K562 (cell line): ENCODE data around the gene LHPP. TPM values are rescaled to one million over a fixed set of nuclear protein-coding genes. Genes with fewer than 3 reads are reported as not detected.
A peak's percentile ranks its signal among the peaks of the same experiment; 100 is the strongest.

ENCODE experiments used
- ATAC-seq: fragments of 200-7000 bp; cut with Tn5 transposase; 3 replicates; pipeline ENCODE4 v1.9.1; 2020; ENCODE audit warnings: moderate library complexity
- BruUV-seq: library from RNA; stranded (reverse); fragments of 400-500 nt; replicated peaks from 2 replicates; lab custom pipeline; 2021; lab: Mats Ljungman, UMichigan
- CTCF ChIA-PET: fragments of 300-600 bp; formaldehyde crosslinking; extraction: SDS; loops from one replicate; lab custom pipeline; 2021; ENCODE audit warnings: low intra/inter-chr PET ratio; lab: Yijun Ruan, JAX
- POLR2A ChIA-PET: fragments of 300-600, 350-650 bp; sonication (Branson Sonifier 250); formaldehyde crosslinking; extraction: SDS; loops from one replicate; lab custom pipeline; 2021; ENCODE audit warnings: antibody characterized with exemption, inconsistent platforms; lab: Yijun Ruan, JAX
- DNase-seq, 4 experiments: peaks; one replicate each; pipeline versions ENCODE4 v3.0.0 to v3.0.0-alpha.2; 2011 to 2018; ENCODE audit warnings: low spot score in 3 of 4, mixed read lengths in 3 of 4; ENCODE audit errors: extremely low read depth in 1 of 4
- FAIRE-seq: peaks from 2 replicates; lab custom pipeline; 2011; peaks lifted over from hg19 to GRCh38; lab: Jason Lieb, UNC
- H2AFZ ChIP-seq: 2 replicates; pipeline ENCODE4 v1.6.0; 2011; ENCODE audit warnings: low read depth, low read length, control low read depth, inconsistent platforms
- H3K27ac ChIP-seq: fragments of 200-600 bp; 3 replicates; pipeline ENCODE4 v1.8.0; 2011; ENCODE audit warnings: low read depth, mild to moderate bottlenecking, control low read depth, inconsistent platforms, low read length, moderate library complexity, mixed read lengths; ENCODE audit errors: extremely low read depth
- H3K27me3 ChIP-seq, 2 experiments: fragments of 300-600 bp in 1 of 2; 2 replicates in 1 of 2; 3 replicates in 1 of 2; pipeline versions ENCODE4 v1.6.0 to v1.8.0; 2011; ENCODE audit warnings: inconsistent platforms in 2 of 2, low read length in 2 of 2, mild to moderate bottlenecking in 1 of 2, mixed read lengths in 1 of 2, moderate library complexity in 1 of 2; ENCODE audit not compliant: control insufficient read depth in 2 of 2, insufficient read depth in 2 of 2
- H3K36me3 ChIP-seq: fragments of 300-600 bp; 3 replicates; pipeline ENCODE4 v1.8.0; 2011; ENCODE audit warnings: mild to moderate bottlenecking, low read length, inconsistent platforms; ENCODE audit not compliant: control insufficient read depth, insufficient read depth
- H3K4me1 ChIP-seq, 2 experiments: fragments of 200-600 bp in 1 of 2; replicated peaks in 1 of 2; 2 replicates in 1 of 2; 3 replicates in 1 of 2; pipeline versions ENCODE4 v1.5.1 to v1.8.0; 2011; ENCODE audit warnings: inconsistent platforms in 2 of 2, low read length in 2 of 2, mild to moderate bottlenecking in 1 of 2, mixed read lengths in 1 of 2, moderate library complexity in 1 of 2; ENCODE audit not compliant: control insufficient read depth in 2 of 2, insufficient read depth in 2 of 2
- H3K4me2 ChIP-seq: 2 replicates; pipeline ENCODE4 v1.6.1; 2011; ENCODE audit warnings: low read length, control low read depth, inconsistent platforms, mixed read lengths; ENCODE audit not compliant: insufficient read depth
- H3K4me3 ChIP-seq: fragments of 200-600 bp; sonication (generic), shearing (Covaris generic); 2 replicates; pipeline ENCODE4 v1.5.1; 2016; ENCODE audit warnings: control low read depth, inconsistent platforms
- H3K79me2 ChIP-seq: fragments of 200-600 bp; 3 replicates; pipeline ENCODE4 v1.8.0; 2011; ENCODE audit warnings: low read length, inconsistent platforms; ENCODE audit not compliant: control insufficient read depth, insufficient read depth
- H3K9ac ChIP-seq, 2 experiments: 2 replicates each; pipeline versions ENCODE4 v1.6.0 to v1.6.1; 2011; ENCODE audit warnings: low read depth in 2 of 2, low read length in 2 of 2, control low read depth in 1 of 2, inconsistent platforms in 1 of 2, mild to moderate bottlenecking in 1 of 2, mixed read lengths in 1 of 2; ENCODE audit not compliant: insufficient read depth in 1 of 2
- H3K9me1 ChIP-seq: one replicate; pipeline ENCODE4 v1.6.0; 2011; ENCODE audit warnings: inconsistent platforms, mild to moderate bottlenecking, low read length, moderate library complexity; ENCODE audit not compliant: control insufficient read depth, insufficient read depth
- H3K9me3 ChIP-seq: replicated peaks from 2 replicates; pipeline ENCODE4 v1.5.1; 2011; ENCODE audit warnings: low read depth, low read length, inconsistent platforms; ENCODE audit not compliant: control insufficient read depth, insufficient read depth
- H4K20me1 ChIP-seq: replicated peaks from 2 replicates; pipeline ENCODE4 v1.6.1; 2011; ENCODE audit warnings: low read length, inconsistent platforms, mixed read lengths; ENCODE audit not compliant: control insufficient read depth, insufficient read depth
- CC2D1A ChIP-seq: fragments of 450-650 bp; IDR thresholded peaks from 2 replicates; pipeline ENCODE4 v1.6.1; 2017; ENCODE audit warnings: mild to moderate bottlenecking
- CHD1 ChIP-seq: fragments of 200-600 bp; sonication (generic); IDR thresholded peaks from one replicate; pipeline ENCODE4 v1.6.1; 2012; ENCODE audit warnings: mild to moderate bottlenecking, moderate library complexity, low read length, inconsistent platforms
- CHD2 ChIP-seq: IDR thresholded peaks from 2 replicates; pipeline ENCODE4 v1.6.1; 2011; ENCODE audit warnings: low read depth, low read length
- ESRRA ChIP-seq: fragments of 450-650 bp; IDR thresholded peaks from 2 replicates; pipeline ENCODE4 v1.6.1; 2014; ENCODE audit warnings: low read depth, mild to moderate bottlenecking, moderate library complexity, borderline replicate concordance
- ESRRB ChIP-seq: fragments of 250-450 bp; sonication (Bioruptor Pico); IDR thresholded peaks from 2 replicates; pipeline ENCODE4 v1.5.0; 2020; ENCODE audit warnings: mild to moderate bottlenecking, moderate library complexity, borderline replicate concordance
- HSF4 ChIP-seq: fragments of 250-450 bp; sonication (Bioruptor Pico); IDR thresholded peaks from 2 replicates; pipeline ENCODE4 v2.1.2; 2022; ENCODE audit warnings: mild to moderate bottlenecking, moderate library complexity, borderline replicate concordance
- LCOR ChIP-seq: sonication (generic); formaldehyde crosslinking; IDR thresholded peaks from 2 replicates; pipeline ENCODE4 v1.8.0; 2022; ENCODE audit warnings: mild to moderate bottlenecking, missing genetic modification reagents
- MTF1 ChIP-seq: fragments of 250-450 bp; sonication (Bioruptor Pico); IDR thresholded peaks from 2 replicates; pipeline ENCODE4 v1.9.0; 2021; ENCODE audit warnings: moderate library complexity, mild to moderate bottlenecking, inconsistent platforms, borderline replicate concordance
- PML ChIP-seq: IDR thresholded peaks from 2 replicates; pipeline ENCODE4 v1.6.1; 2012; ENCODE audit warnings: low read length, inconsistent platforms
- PPARD ChIP-seq: fragments of 250-450 bp; sonication (Bioruptor Pico); IDR thresholded peaks from 2 replicates; pipeline ENCODE4 v1.8.0; 2022; ENCODE audit warnings: inconsistent platforms, mild to moderate bottlenecking, moderate library complexity
- TBL1XR1 ChIP-seq, 2 experiments: IDR thresholded peaks; 2 replicates each; pipeline ENCODE4 v1.6.1; 2012; ENCODE audit warnings: improper control_type of control experiment in 2 of 2, low read length in 2 of 2, mild to moderate bottlenecking in 1 of 2
- TEAD4 ChIP-seq, 2 experiments: sonication (generic) in 1 of 2; formaldehyde crosslinking in 1 of 2; IDR thresholded peaks; 2 replicates each; pipeline versions ENCODE4 v1.6.1 to v1.8.0; 2012 to 2022; ENCODE audit warnings: borderline replicate concordance in 1 of 2, inconsistent platforms in 1 of 2, low read length in 1 of 2, mild to moderate bottlenecking in 1 of 2, missing genetic modification reagents in 1 of 2
- TSC22D4 ChIP-seq: fragments of 450-650 bp; IDR thresholded peaks from 2 replicates; pipeline ENCODE4 v1.6.1; 2016; ENCODE audit warnings: missing genetic modification characterization, missing biosample characterization, control low read depth
- ZNF23 ChIP-seq: fragments of 250-450 bp; sonication (Bioruptor Pico); IDR thresholded peaks from 2 replicates; pipeline ENCODE4 v1.4.0; 2020; ENCODE audit warnings: mild to moderate bottlenecking
- ZNF408 ChIP-seq: fragments of 250-450 bp; sonication (Bioruptor Pico); IDR thresholded peaks from 2 replicates; pipeline ENCODE4 v1.4.0; 2020; ENCODE audit warnings: low read depth, mild to moderate bottlenecking, moderate library complexity
- ZNF780A ChIP-seq: fragments of 250-450 bp; sonication (Bioruptor Pico); IDR thresholded peaks from 2 replicates; pipeline ENCODE4 v1.5.0; 2021; ENCODE audit warnings: mild to moderate bottlenecking
- WGBS: fragments of 100-300 bp; shearing (Covaris generic); methylation state at CpG from one replicate; pipeline ENCODE4 v1.1.6; 2016; ENCODE audit warnings: low coverage, mixed read lengths; ENCODE audit not compliant: insufficient coverage; ENCODE audit errors: missing lambda C conversion rate; 5-methylcytosine and 5-hydroxymethylcytosine counted together
- in situ Hi-C: fragments of 300-500 bp; cut with MboI; formaldehyde crosslinking; loops from 4 replicates; pipeline ENCODE4 v1.15.0; 2018; ENCODE audit warnings: inconsistent platforms, mixed read lengths
- intact Hi-C: fragments of 100-400 bp; cut with micrococcal nuclease; formaldehyde crosslinking; loops from 2 replicates; pipeline ENCODE4 v1.14.2; 2022
- polyA plus RNA-seq, 8 experiments: library from polyadenylated mRNA; depleted of rRNA in 4 of 8; stranded (reverse) in 5 of 8; unstranded in 3 of 8; fragments of >200 nt; fragmentation: Nextera tagmentation in 2 of 8; fragmentation: Illumina TruSeq in 1 of 8; extraction: Ambion mirVana in 2 of 8; extraction: Trizol in 1 of 8; gene quantifications; 2 replicates each; pipeline versions ENCODE4 v1.2.1 to v1.2.3, GENCODE V29; 2011 to 2014; ENCODE audit warnings: inconsistent platforms in 1 of 8, missing spikeins in 1 of 8
- total RNA-seq, 7 experiments: library from RNA; depleted of rRNA in 6 of 7; stranded (reverse); fragments of >200 nt in 6 of 7; fragmentation: Illumina TruSeq in 2 of 7; extraction: Trizol in 2 of 7; gene quantifications; 2 replicates each; pipeline versions ENCODE4 v1.2.1 to v1.2.3, GENCODE V29; 2011 to 2021; ENCODE audit warnings: low replicate concordance in 1 of 7
- TF ChIP-seq, protein P1 (sequence below): fragments of 450-650 bp; formaldehyde crosslinking; IDR thresholded peaks from 2 replicates; pipeline ENCODE4 v1.4.0; 2022; ENCODE audit warnings: missing genetic modification characterization
- TF ChIP-seq, protein P2 (sequence below): fragments of 250-450 bp; sonication (Bioruptor Pico); IDR thresholded peaks from 2 replicates; pipeline ENCODE4 v1.8.0; 2022; ENCODE audit warnings: moderate library complexity, mild to moderate bottlenecking, inconsistent platforms
- TF ChIP-seq, protein P3 (sequence below): sonication (generic); formaldehyde crosslinking; IDR thresholded peaks from 2 replicates; pipeline ENCODE4 v1.5.0; 2020; ENCODE audit warnings: missing genetic modification reagents

The LHPP gene
- total and polyA plus RNA-seq, 9 of the 15 experiments (the other 6 are each of a cell fraction or from before 2014, with no cell fraction given): 0.34 to 7.4 (median 3.0) TPM

DNA sequence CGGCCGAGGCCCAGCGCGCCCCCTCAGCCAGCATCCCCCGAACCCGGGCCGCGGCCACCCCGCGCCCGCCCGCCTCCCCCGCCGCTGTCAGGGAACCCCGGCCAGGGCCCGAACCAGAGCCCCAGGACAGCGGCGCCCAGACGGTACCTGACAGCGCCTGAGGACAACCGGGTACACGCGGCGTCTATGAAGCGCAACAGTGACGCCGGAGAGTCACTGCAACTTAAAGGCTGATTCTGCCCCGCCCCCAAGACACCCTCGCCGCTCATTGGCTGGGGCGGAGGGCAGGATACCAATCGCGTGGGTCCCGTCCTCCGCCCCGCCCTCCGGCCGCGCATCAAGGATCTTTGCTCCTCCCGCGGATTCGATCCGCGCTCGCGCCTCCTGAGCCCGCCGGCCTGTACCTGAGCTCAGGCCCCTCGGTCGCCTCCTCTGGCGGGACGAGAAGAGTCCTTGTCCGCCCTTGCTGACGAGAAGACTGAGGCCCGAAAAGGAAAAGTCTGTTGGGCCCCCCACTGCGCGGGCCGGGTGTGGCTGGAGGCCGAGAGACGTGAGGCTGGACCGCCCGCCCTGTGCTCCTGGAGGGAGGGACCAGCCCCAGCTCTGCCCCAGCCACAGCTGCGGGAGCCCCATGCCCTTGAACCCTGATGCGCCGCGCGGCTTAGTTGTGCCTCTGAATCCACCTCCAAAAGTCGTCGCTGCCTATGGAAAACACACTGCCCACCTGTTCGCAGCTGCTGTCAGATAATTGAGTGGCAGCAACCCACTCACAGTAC lies 42.7 kb upstream of the LHPP start, which contains the start of gene OAT:
Gene OAT, minus strand, starts transcription at position 198 of the 776 bp plus-strand sequence. CDS start 6,752 bp downstream, outside the sequence.
- peaks cover 14% of the 10 kb centered on the region; the same call in 1 of the 2 replicates for H4K20me1 ChIP-seq
- peak within 1 kb of the TSS; percentile 77 for H3K4me2 ChIP-seq
- peaks cover 37 to 38% of the 10 kb centered on the region in 2 experiments for H3K4me1 ChIP-seq
- no peaks in the 10 kb centered on the region for H3K27me3 ChIP-seq
- ATAC-seq: peak; percentile 86
- peak within 1 kb of the TSS; percentile 69 for H3K4me3 ChIP-seq
- BruUV-seq: no TSS peak
- H3K9me1 ChIP-seq: no peaks in the 10 kb centered on the region
- ChIA-PET POLR2A (interaction anchor here (0.6 to 1.5 kb wide), 11 partner anchors 12 to 291 kb away, joined by 3 to 10 read pairs (median 3); no protein-coding TSS in a partner anchor), CTCF (no interaction called here)
- H3K9me3 ChIP-seq: no peaks in the 10 kb centered on the region
- peak within 1 kb of the TSS; percentile 75 for H3K27ac ChIP-seq
- H3K9ac ChIP-seq: peak within 1 kb of the TSS; percentile 63 to 91
- in situ Hi-C loops: no loop called here
- peaks cover 16% of the 10 kb centered on the region for H3K36me3 ChIP-seq
- FAIRE-seq: peak; percentile 79
- H2AFZ ChIP-seq: peak within 1 kb of the TSS; percentile 79
- under 1% methylated on average over 32 of the region's 70 CpGs for WGBS
- DNase-seq: peak; percentile 90 to 97 (median 93)
- peaks cover 49% of the 10 kb centered on the region for H3K79me2 ChIP-seq
- intact Hi-C loops: loop anchor here (5.0 kb wide), 1 partner anchor 48 kb away; no protein-coding TSS in a partner anchor
- TF ChIP-seq LCOR (no peak), ESRRB (no peak), PML (peak; percentile 24; the same call in 1 of the 2 replicates), HSF4 (no peak), CC2D1A (no peak), ZNF23 (no peak), MTF1 (CRISPR knock-in tag) (no peak), ZNF780A (CRISPR knock-in tag) (no peak), TBL1XR1 (IDR thresholded peaks at IDR 0.05; ENCODE audit: low read length in 2 of 2) (no peak), CHD2 (no peak; the same call in 1 of the 2 replicates), PPARD (CRISPR knock-in tag) (no peak), TSC22D4 (tag) (no peak), TEAD4 (IDR thresholded peaks at IDR 0.05; ENCODE audit: low read length) (no peak), TEAD4 (CRISPR knock-in tag; IDR thresholded peaks at IDR 0.05; ENCODE audit: borderline replicate concordance) (no peak), CHD1 (no peak), ZNF408 (CRISPR knock-in tag) (no peak), ESRRA (peak; percentile 89)
- TF ChIP-seq, protein P1, sequence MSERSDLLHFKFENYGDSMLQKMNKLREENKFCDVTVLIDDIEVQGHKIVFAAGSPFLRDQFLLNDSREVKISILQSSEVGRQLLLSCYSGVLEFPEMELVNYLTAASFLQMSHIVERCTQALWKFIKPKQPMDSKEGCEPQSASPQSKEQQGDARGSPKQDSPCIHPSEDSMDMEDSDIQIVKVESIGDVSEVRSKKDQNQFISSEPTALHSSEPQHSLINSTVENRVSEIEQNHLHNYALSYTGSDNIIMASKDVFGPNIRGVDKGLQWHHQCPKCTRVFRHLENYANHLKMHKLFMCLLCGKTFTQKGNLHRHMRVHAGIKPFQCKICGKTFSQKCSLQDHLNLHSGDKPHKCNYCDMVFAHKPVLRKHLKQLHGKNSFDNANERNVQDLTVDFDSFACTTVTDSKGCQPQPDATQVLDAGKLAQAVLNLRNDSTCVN (CRISPR knock-in tag): no peak
- TF ChIP-seq, protein P2, sequence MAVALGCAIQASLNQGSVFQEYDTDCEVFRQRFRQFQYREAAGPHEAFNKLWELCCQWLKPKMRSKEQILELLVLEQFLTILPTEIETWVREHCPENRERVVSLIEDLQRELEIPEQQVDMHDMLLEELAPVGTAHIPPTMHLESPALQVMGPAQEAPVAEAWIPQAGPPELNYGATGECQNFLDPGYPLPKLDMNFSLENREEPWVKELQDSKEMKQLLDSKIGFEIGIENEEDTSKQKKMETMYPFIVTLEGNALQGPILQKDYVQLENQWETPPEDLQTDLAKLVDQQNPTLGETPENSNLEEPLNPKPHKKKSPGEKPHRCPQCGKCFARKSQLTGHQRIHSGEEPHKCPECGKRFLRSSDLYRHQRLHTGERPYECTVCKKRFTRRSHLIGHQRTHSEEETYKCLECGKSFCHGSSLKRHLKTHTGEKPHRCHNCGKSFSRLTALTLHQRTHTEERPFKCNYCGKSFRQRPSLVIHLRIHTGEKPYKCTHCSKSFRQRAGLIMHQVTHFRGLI: no peak
- TF ChIP-seq, protein P3, sequence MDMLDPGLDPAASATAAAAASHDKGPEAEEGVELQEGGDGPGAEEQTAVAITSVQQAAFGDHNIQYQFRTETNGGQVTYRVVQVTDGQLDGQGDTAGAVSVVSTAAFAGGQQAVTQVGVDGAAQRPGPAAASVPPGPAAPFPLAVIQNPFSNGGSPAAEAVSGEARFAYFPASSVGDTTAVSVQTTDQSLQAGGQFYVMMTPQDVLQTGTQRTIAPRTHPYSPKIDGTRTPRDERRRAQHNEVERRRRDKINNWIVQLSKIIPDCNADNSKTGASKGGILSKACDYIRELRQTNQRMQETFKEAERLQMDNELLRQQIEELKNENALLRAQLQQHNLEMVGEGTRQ: no peak
